Liver (tissue), 3 donors: Measurements from ENCODE around the gene SMYD3.

Source experiments
- ATF3 ChIP-seq: IDR thresholded peaks from 2 replicates; pipeline ENCODE4 v1.6.1; 2016; ENCODE audit warnings: antibody characterized with exemption
- CTCF ChIP-seq: fragments of 150-350 bp; IDR thresholded peaks from 2 replicates; pipeline ENCODE4 v1.5.1; 2017; ENCODE audit warnings: improper control_type of control experiment, low read depth, low read length; ENCODE audit not compliant: missing input control
- EGR1 ChIP-seq, 2 donors: IDR thresholded peaks; 2 replicates each; pipeline ENCODE4 v1.6.1; 2016 to 2018; ENCODE audit warnings: antibody characterized with exemption in 2 of 2, low read depth in 2 of 2
- JUND ChIP-seq, 2 donors: IDR thresholded peaks; 2 replicates each; pipeline ENCODE4 v1.6.1; 2016; ENCODE audit warnings: antibody characterized with exemption in 2 of 2
- MAX ChIP-seq: IDR thresholded peaks from 2 replicates; pipeline ENCODE4 v1.6.1; 2016; ENCODE audit warnings: antibody characterized with exemption
- RAD21 ChIP-seq, 2 donors: IDR thresholded peaks; 2 replicates each; pipeline ENCODE4 v1.6.1; 2016; ENCODE audit warnings: antibody characterized with exemption in 2 of 2, mild to moderate bottlenecking in 2 of 2
- REST ChIP-seq: IDR thresholded peaks from 2 replicates; pipeline ENCODE4 v1.6.1; 2016; ENCODE audit warnings: antibody characterized with exemption, mild to moderate bottlenecking
- SP1 ChIP-seq: IDR thresholded peaks from 2 replicates; pipeline ENCODE4 v1.6.1; 2018; ENCODE audit warnings: antibody characterized with exemption, mild to moderate bottlenecking
- TAF1 ChIP-seq: conservative IDR thresholded peaks from 2 replicates; pipeline ENCODE4 v1.6.1; 2016; ENCODE audit warnings: antibody characterized with exemption, mild to moderate bottlenecking
- YY1 ChIP-seq: IDR thresholded peaks from 2 replicates; pipeline ENCODE4 v1.6.1; 2016; ENCODE audit warnings: antibody characterized with exemption, mild to moderate bottlenecking
- ZBTB33 ChIP-seq: IDR thresholded peaks from 2 replicates; pipeline ENCODE4 v1.6.1; 2016; ENCODE audit warnings: antibody characterized with exemption
- donor health status: healthy.
- donor health status: healthy.

GRCh38 chr1:246550402-246550801, 43.3 kb upstream of the SMYD3 start:
- TF ChIP-seq CTCF = no peak
- TF ChIP-seq EGR1 (IDR thresholded peaks at IDR 0.05; ENCODE audit: low read depth in 2 of 2) = no peak
- TF ChIP-seq ZBTB33 = no peak
- no peak for TF ChIP-seq JUND (IDR thresholded peaks at IDR 0.05)
- no peak for TF ChIP-seq RAD21 (IDR thresholded peaks at IDR 0.05)
- TF ChIP-seq TAF1 = no peak
- no peak for TF ChIP-seq SP1
- no peak for TF ChIP-seq YY1
- no peak for TF ChIP-seq REST
- no peak for TF ChIP-seq MAX
- no peak for TF ChIP-seq ATF3
